AG04450 (cell line): ENCODE results near the gene AIMP2. TPM values are rescaled to one million over a fixed set of nuclear protein-coding genes. Genes with fewer than 3 reads are reported as not detected.

Source experiments
- CTCF ChIA-PET: fragments of 300-600, 350-600 bp; formaldehyde crosslinking; extraction: SDS; loops from one replicate; lab custom pipeline; 2022; ENCODE audit warnings: antibody characterized with exemption, inconsistent platforms; lab: Charles Lee
- POLR2A ChIA-PET: fragments of 350-600 bp; formaldehyde crosslinking; extraction: SDS; loops from one replicate; lab custom pipeline; 2021; ENCODE audit warnings: antibody characterized with exemption, inconsistent platforms; lab: Yijun Ruan, JAX
- DNase-seq: peaks from one replicate; pipeline ENCODE4 v3.0.0-alpha.2; 2011; ENCODE audit warnings: low read depth, low spot score
- H3K27ac ChIP-seq: one replicate; pipeline ENCODE4 v1.5.1; 2012; ENCODE audit warnings: low read depth, low read length, control low read depth
- H3K27me3 ChIP-seq: one replicate; pipeline ENCODE4 v1.6.0; 2012; ENCODE audit warnings: low read length; ENCODE audit not compliant: control insufficient read depth, insufficient read depth
- H3K4me3 ChIP-seq: 2 replicates; pipeline ENCODE4 v1.5.1; 2011; ENCODE audit warnings: mild to moderate bottlenecking, low read depth, low read length, control low read depth
- H3K9me3 ChIP-seq: 2 replicates; pipeline ENCODE4 v1.5.1; 2012; ENCODE audit warnings: low read length; ENCODE audit not compliant: control insufficient read depth, insufficient read depth
- CTCF ChIP-seq: IDR thresholded peaks from 2 replicates; pipeline ENCODE4 v1.5.1; 2011; ENCODE audit warnings: low read depth, low read length, control low read depth, inconsistent platforms
- polyA plus RNA-seq: library from polyadenylated mRNA; depleted of rRNA; stranded (reverse); fragments of >200 nt; gene quantifications from 2 replicates; pipeline ENCODE4 v1.2.3, GENCODE V29; 2011

The AIMP2 gene
- polyA plus RNA-seq, 1 experiment = 58.5 TPM

GRCh38 chr7:6022707-6023106 lies 13.6 kb downstream of the AIMP2 start:
- Histone ChIP-seq H3K27me3 (no peaks in the 10 kb centered on the region), H3K9me3 (no peaks in the 10 kb centered on the region; the same call in 1 of the 2 replicates), H3K27ac (no peak overlapping the region), H3K4me3 (no peak overlapping the region)
- ChIA-PET POLR2A (no interaction called here), CTCF (no interaction called here)
- no peak for TF ChIP-seq CTCF
- no peak for DNase-seq

- H3K27ac ChIP-seq = no peak overlapping the region
These were observed 14.9 kb downstream of the AIMP2 start for GRCh38 chr7:6023974-6024435.

GRCh38 chr7:6026011-6026819 lies 17.1 kb downstream of the AIMP2 start:
- no peaks in the 10 kb centered on the region; the same call in 1 of the 2 replicates for H3K9me3 ChIP-seq
- ChIA-PET POLR2A (interaction anchor here (1.4 kb wide), 1 partner anchor 17 kb away, joined by 3 read pairs; no protein-coding TSS in a partner anchor), CTCF (interaction anchor here (1.3 kb wide), 1 partner anchor 29 kb away, joined by 13 read pairs; no protein-coding TSS in a partner anchor)
- H3K4me3 ChIP-seq = no peak overlapping the region
- TF ChIP-seq CTCF = peak; percentile 28; the same call in 1 of the 2 replicates
- no peaks in the 10 kb centered on the region for H3K27me3 ChIP-seq
- no peak overlapping the region for H3K27ac ChIP-seq
- DNase-seq = no peak

More at GRCh38 chr7:6023974-6024435, 14.9 kb downstream of the AIMP2 start:
- TF ChIP-seq CTCF = no peak
- no peak for DNase-seq
- no peaks in the 10 kb centered on the region; the same call in 1 of the 2 replicates for H3K9me3 ChIP-seq
- H3K4me3 ChIP-seq = no peak overlapping the region
- CTCF ChIA-PET = no interaction called here
- POLR2A ChIA-PET = interaction anchor here (1.4 kb wide), 1 partner anchor 15 kb away, joined by 4 read pairs; the partner anchor contains the start of genes AIMP2 and PMS2
- no peaks in the 10 kb centered on the region for H3K27me3 ChIP-seq

- POLR2A ChIA-PET = interaction anchor here (1.4 kb wide), 1 partner anchor 17 kb away, joined by 3 read pairs; no protein-coding TSS in a partner anchor
- no peaks in the 10 kb centered on the region; the same call in 1 of the 2 replicates for H3K9me3 ChIP-seq
- CTCF ChIA-PET = interaction anchor here (1.3 kb wide), 1 partner anchor 29 kb away, joined by 13 read pairs; no protein-coding TSS in a partner anchor
- H3K27ac ChIP-seq = no peak overlapping the region
- H3K4me3 ChIP-seq = no peak overlapping the region
- no peak for DNase-seq
- TF ChIP-seq CTCF = no peak
- no peaks in the 10 kb centered on the region for H3K27me3 ChIP-seq
These were observed 17.8 kb downstream of the AIMP2 start for GRCh38 chr7:6026820-6027311.
